ENCODE results near the gene ACO2. TPM values are rescaled to one million over a fixed set of nuclear protein-coding genes. Genes with fewer than 3 reads are reported as not detected.

The ACO2 gene
- total RNA-seq, 1 donor from 2014 or later, result 77.3 TPM

- Mint-ChIP-seq H3K9me3 (ENCODE audit: unreplicated experiment) (no peaks in the 10 kb centered on the region), H3K27ac (ENCODE audit: unreplicated experiment) (no peak overlapping the region), H3K4me1 (ENCODE audit: unreplicated experiment) (peaks cover 3% of the 10 kb centered on the region), H3K4me3 (ENCODE audit: unreplicated experiment) (no peak overlapping the region), H3K27me3 (ENCODE audit: unreplicated experiment) (no peaks in the 10 kb centered on the region), H3K36me3 (ENCODE audit: unreplicated experiment) (peaks cover 27% of the 10 kb centered on the region)
- no peak for DNase-seq (ENCODE audit: extremely low spot score, unreplicated experiment)
- no peak for TF ChIP-seq CTCF (IDR thresholded peaks at IDR 0.05)
Observed at GRCh38 chr22:41528938-41529561, 60.1 kb downstream of the ACO2 start.

- DNase-seq (ENCODE audit: extremely low spot score, unreplicated experiment), result no peak
- TF ChIP-seq CTCF (IDR thresholded peaks at IDR 0.05), result no peak
- H3K4me1 Mint-ChIP-seq (ENCODE audit: unreplicated experiment), result no peaks in the 10 kb centered on the region
- no peaks in the 10 kb centered on the region for H3K9me3 Mint-ChIP-seq (ENCODE audit: unreplicated experiment)
- H3K27ac Mint-ChIP-seq (ENCODE audit: unreplicated experiment), result peak overlapping the region; percentile 31
- H3K36me3 Mint-ChIP-seq (ENCODE audit: unreplicated experiment), result peaks cover 29% of the 10 kb centered on the region
- H3K27me3 Mint-ChIP-seq (ENCODE audit: unreplicated experiment), result no peaks in the 10 kb centered on the region
- no peak overlapping the region for H3K4me3 Mint-ChIP-seq (ENCODE audit: unreplicated experiment)
Observed at GRCh38 chr22:41530890-41531714, 62.2 kb downstream of the ACO2 start.

GRCh38 chr22:41531715-41532477 lies 63.0 kb downstream of the ACO2 start:
- no peak for DNase-seq (ENCODE audit: extremely low spot score, unreplicated experiment)
- no peaks in the 10 kb centered on the region for H3K9me3 Mint-ChIP-seq (ENCODE audit: unreplicated experiment)
- H3K36me3 Mint-ChIP-seq (ENCODE audit: unreplicated experiment), result peaks cover 26% of the 10 kb centered on the region
- H3K27ac Mint-ChIP-seq (ENCODE audit: unreplicated experiment), result no peak overlapping the region
- no peak for TF ChIP-seq CTCF (IDR thresholded peaks at IDR 0.05)
- H3K4me3 Mint-ChIP-seq (ENCODE audit: unreplicated experiment), result no peak overlapping the region
- H3K4me1 Mint-ChIP-seq (ENCODE audit: unreplicated experiment), result no peaks in the 10 kb centered on the region
- H3K27me3 Mint-ChIP-seq (ENCODE audit: unreplicated experiment), result no peaks in the 10 kb centered on the region

- peak; percentile 91 for DNase-seq (ENCODE audit: extremely low spot score, unreplicated experiment)
- no peaks in the 10 kb centered on the region for H3K9me3 Mint-ChIP-seq (ENCODE audit: unreplicated experiment)
- no peaks in the 10 kb centered on the region for H3K4me1 Mint-ChIP-seq (ENCODE audit: unreplicated experiment)
- H3K27ac Mint-ChIP-seq (ENCODE audit: unreplicated experiment), result no peak overlapping the region
- peaks cover 24% of the 10 kb centered on the region for H3K36me3 Mint-ChIP-seq (ENCODE audit: unreplicated experiment)
- no peak overlapping the region for H3K4me3 Mint-ChIP-seq (ENCODE audit: unreplicated experiment)
- peak; percentile 81 for TF ChIP-seq CTCF (IDR thresholded peaks at IDR 0.05)
- H3K27me3 Mint-ChIP-seq (ENCODE audit: unreplicated experiment), result no peaks in the 10 kb centered on the region
Observed at GRCh38 chr22:41532908-41533825, 64.2 kb downstream of the ACO2 start.

All from osteocyte (in vitro differentiated cells).